ENCODE measurements around the gene HOXA2. TPM values are rescaled to one million over a fixed set of nuclear protein-coding genes. Genes with fewer than 3 reads are reported as not detected.
A peak's percentile ranks its signal among the peaks of the same experiment; 100 is the strongest.

HOXA2 gene
- total and polyA plus RNA-seq, 7 donors: 0.17 to 1.1 (median 0.42) TPM

DNA sequence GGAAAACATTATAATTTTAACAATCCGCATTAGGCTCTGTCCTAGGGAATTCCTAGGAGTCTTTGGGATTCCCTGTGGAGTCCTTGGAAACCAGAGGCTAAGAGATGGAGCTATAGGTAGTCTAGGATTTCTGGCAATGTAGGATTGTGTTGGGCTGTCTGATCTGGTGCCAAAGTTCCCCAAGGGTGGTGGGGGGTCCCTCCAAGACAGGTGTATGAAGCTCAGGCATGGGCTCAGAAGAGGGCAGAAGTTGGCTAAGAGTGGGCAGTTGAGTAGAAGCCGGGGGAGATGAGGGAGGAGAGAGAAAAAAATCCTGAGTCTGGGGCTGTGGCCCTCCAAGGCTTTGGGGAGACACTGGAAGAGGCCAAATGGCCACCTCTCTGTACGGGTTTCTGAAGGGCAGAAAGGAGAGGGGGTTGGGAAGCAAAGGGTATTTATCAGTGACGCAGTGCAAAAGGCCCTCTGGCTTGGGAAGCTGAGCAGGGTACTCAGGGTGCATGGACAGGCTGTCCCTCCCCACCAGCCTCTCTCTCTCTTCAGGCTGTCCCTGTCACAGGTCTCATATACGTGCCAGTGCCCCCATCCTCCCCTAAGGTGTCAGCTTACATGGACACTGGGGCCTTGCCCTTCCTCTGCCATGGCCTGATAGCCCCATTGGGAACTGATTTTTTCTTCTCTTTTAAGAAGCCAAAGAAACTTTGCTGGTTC lies 44.2 kb upstream of the HOXA2 start:
- DNase-seq (peak in 1 of 2 donors; percentile 71), ATAC-seq (peak in 2 of 4 donors; percentile 29 to 33)
- H3K9me3 ChIP-seq: no peaks in the 10 kb centered on the region
- peak overlapping the region; percentile 84 for H3K27ac ChIP-seq
- H3K27me3 ChIP-seq (ENCODE audit: insufficient read depth in 3 of 3, low read length in 2 of 3): no peaks in the 10 kb centered on the region
- intact Hi-C loops (cut with DNase I): loop anchor here in 1 of 2 donors (10.0 kb wide), 1 partner anchor 752 kb away; no protein-coding TSS in a partner anchor
- H3K4me3 ChIP-seq: peak overlapping the region; percentile 75
- peaks cover 0 to 33% of the 10 kb centered on the region in 2 donors for H3K36me3 ChIP-seq (ENCODE audit: insufficient read depth in 1 of 2, low read depth in 1 of 2)
- TF ChIP-seq, protein P1, sequence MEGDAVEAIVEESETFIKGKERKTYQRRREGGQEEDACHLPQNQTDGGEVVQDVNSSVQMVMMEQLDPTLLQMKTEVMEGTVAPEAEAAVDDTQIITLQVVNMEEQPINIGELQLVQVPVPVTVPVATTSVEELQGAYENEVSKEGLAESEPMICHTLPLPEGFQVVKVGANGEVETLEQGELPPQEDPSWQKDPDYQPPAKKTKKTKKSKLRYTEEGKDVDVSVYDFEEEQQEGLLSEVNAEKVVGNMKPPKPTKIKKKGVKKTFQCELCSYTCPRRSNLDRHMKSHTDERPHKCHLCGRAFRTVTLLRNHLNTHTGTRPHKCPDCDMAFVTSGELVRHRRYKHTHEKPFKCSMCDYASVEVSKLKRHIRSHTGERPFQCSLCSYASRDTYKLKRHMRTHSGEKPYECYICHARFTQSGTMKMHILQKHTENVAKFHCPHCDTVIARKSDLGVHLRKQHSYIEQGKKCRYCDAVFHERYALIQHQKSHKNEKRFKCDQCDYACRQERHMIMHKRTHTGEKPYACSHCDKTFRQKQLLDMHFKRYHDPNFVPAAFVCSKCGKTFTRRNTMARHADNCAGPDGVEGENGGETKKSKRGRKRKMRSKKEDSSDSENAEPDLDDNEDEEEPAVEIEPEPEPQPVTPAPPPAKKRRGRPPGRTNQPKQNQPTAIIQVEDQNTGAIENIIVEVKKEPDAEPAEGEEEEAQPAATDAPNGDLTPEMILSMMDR (IDR thresholded peaks at IDR 0.05): no peak
- WGBS, 3 donors: 48 to 64% (median 53%) methylated on average over 5 of the region's 5 CpGs
- H3K4me1 ChIP-seq: peaks cover 23% of the 10 kb centered on the region

GRCh38 chr7:27145914-27146412 lies 43.5 kb upstream of the HOXA2 start:
- H3K27ac ChIP-seq: peak overlapping the region; percentile 84
- H3K9me3 ChIP-seq: no peaks in the 10 kb centered on the region
- H3K27me3 ChIP-seq (ENCODE audit: insufficient read depth in 3 of 3, low read length in 2 of 3): no peaks in the 10 kb centered on the region
- TF ChIP-seq, protein P1 (IDR thresholded peaks at IDR 0.05): no peak
- intact Hi-C loops (cut with DNase I): loop anchor here in 1 of 2 donors (10.0 kb wide), 1 partner anchor 751 kb away; no protein-coding TSS in a partner anchor
- ATAC-seq (no peak), DNase-seq (no peak)
- H3K4me1 ChIP-seq: peaks cover 23% of the 10 kb centered on the region
- H3K4me3 ChIP-seq: peak overlapping the region; percentile 11
- H3K36me3 ChIP-seq (ENCODE audit: insufficient read depth in 1 of 2, low read depth in 1 of 2): peaks cover 0 to 37% of the 10 kb centered on the region in 2 donors
- WGBS, 3 donors: 85 to 87% (median 85%) methylated on average over 11 of the region's 11 CpGs

- Histone ChIP-seq H3K4me3 (peak overlapping the region; percentile 11), H3K4me1 (peaks cover 23% of the 10 kb centered on the region), H3K27me3 (ENCODE audit: insufficient read depth in 3 of 3, low read length in 2 of 3) (no peaks in the 10 kb centered on the region), H3K9me3 (no peaks in the 10 kb centered on the region), H3K36me3 (ENCODE audit: insufficient read depth in 1 of 2, low read depth in 1 of 2) (peaks cover 0 to 37% of the 10 kb centered on the region in 2 donors), H3K27ac (peak overlapping the region; percentile 83)
- 84 to 88% (median 86%) methylated on average over 43 to 47 of the region's 47 CpGs for WGBS, 3 donors
- TF ChIP-seq, protein P1 (IDR thresholded peaks at IDR 0.05): no peak
- intact Hi-C loops (cut with DNase I): loop anchor here in 1 of 2 donors (10.0 kb wide), 1 partner anchor 751 kb away; no protein-coding TSS in a partner anchor
- DNase-seq (peak in 1 of 2 donors; percentile 45), ATAC-seq (no peak)
Observed at GRCh38 chr7:27145165-27145913, 42.9 kb upstream of the HOXA2 start.

GRCh38 chr7:27144781-27145164 lies 42.3 kb upstream of the HOXA2 start:
- DNase-seq: peak in 1 of 2 donors; percentile 53
- intact Hi-C loops (cut with DNase I): loop anchor here in 1 of 2 donors (5.0 to 10.0 kb wide), 2 partner anchors 287 to 750 kb away; no protein-coding TSS in a partner anchor

More at GRCh38 chr7:27144781-27145164, 42.3 kb upstream of the HOXA2 start:
- 77 to 83% (median 80%) methylated on average over 29 to 31 of the region's 31 CpGs for WGBS, 3 donors
- Histone ChIP-seq H3K4me1 (peaks cover 23% of the 10 kb centered on the region), H3K27ac (peak overlapping the region; percentile 83), H3K9me3 (no peaks in the 10 kb centered on the region), H3K36me3 (ENCODE audit: insufficient read depth in 1 of 2, low read depth in 1 of 2) (peaks cover 0 to 37% of the 10 kb centered on the region in 2 donors), H3K27me3 (ENCODE audit: insufficient read depth in 3 of 3, low read length in 2 of 3) (no peaks in the 10 kb centered on the region), H3K4me3 (peak overlapping the region; percentile 12)
- no peak for ATAC-seq
- TF ChIP-seq, protein P1 (IDR thresholded peaks at IDR 0.05): no peak

All from psoas muscle (tissue), 8 donors.